Articular chondrocyte of knee joint (primary cell): ENCODE measurements around the gene LRRC49. TPM values are rescaled to one million over a fixed set of nuclear protein-coding genes. Genes with fewer than 3 reads are reported as not detected.

ENCODE experiments used
- total RNA-seq: library from RNA; depleted of rRNA; stranded (reverse); fragments of >200 nt; gene quantifications from 2 replicates; pipeline ENCODE4 v1.2.3, GENCODE V29; 2012

LRRC49 gene
- total RNA-seq, result 20.3 and 22.2 TPM in 2 replicates

GRCh38 chr15:70892002-70892911 is at the start of gene LRRC49, which contains the start of gene THAP10:
Gene LRRC49, plus strand, starts transcription at chr15:70892826. Its CDS starts 69 bp downstream, at chr15:70892895.
Gene THAP10, minus strand, starts transcription at chr15:70892433. Its CDS starts 161 bp downstream, at chr15:70892272.

DNA sequence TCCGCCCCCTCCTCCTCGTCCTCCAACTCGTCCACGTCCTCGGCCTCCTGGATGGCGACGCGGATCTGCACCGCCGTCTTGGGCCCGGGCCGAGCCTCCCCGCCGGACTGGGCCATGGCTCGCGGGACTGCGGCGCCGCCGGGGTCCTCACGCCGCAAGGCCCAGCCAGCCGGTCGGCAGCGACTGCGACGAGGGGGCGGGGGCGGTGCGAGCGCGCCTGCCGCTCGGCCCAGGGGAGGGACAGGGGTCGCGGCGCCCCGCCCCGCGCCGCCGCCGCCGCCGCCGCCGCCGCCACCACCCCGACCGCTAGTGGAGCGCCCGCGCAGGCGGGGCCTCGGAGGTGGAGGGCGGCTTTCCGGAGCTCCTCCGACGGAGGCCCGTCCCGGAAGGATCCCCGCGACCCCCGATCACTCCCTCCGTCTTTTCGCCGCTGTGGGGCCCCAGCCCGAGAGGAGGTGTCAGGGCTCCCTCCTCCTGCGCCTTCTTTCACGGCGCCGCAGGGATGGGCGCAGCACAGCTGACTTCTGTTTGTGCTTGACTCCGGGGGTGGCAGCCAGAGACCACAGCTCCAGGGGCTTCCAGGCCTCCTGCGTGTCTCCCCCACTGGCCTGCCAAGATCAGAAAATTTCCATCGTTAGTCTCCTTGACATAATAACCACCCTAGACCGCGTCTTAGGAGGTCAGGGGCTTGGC is 38.5 kb upstream of the LRRC49 start, which contains the start of gene LARP6:
Gene LARP6 (minus strand): TSS at position 185 of the 693 bp plus-strand sequence. CDS start 69 bp downstream, at position 116.

Other genes starting within 250 kb of the LRRC49 start
- gene UACA, start 129.3 kb upstream of the LRRC49 start, total RNA-seq, result 112 and 121 TPM in 2 replicates
- 56.9 and 72.1 TPM in 2 replicates for gene LARP6, start 38.7 kb upstream of the LRRC49 start, total RNA-seq
- 2.4 and 2.7 TPM in 2 replicates for gene THAP10, start 393 bp upstream of the LRRC49 start, total RNA-seq
- 5.4 TPM in 2 replicates for gene THSD4, start 222.6 kb downstream of the LRRC49 start, total RNA-seq